Vagina (tissue), 2 donors: ENCODE data around the gene TMEM114.

Experiments
- CTCF ChIP-seq, 3 experiments: fragments of 450-650 bp in 2 of 3; fragments of 200-600 bp in 1 of 3; sonication (generic) in 1 of 3; IDR thresholded peaks; one replicate each; pipeline ENCODE4 v1.5.1; 2017 to 2019; ENCODE audit warnings: antibody characterized with exemption in 3 of 3, mild to moderate bottlenecking in 2 of 3, moderate library complexity in 2 of 3
- POLR2A ChIP-seq, 2 donors: fragments of 450-650 bp; IDR thresholded peaks; one replicate each; pipeline ENCODE4 v1.6.1; 2017; ENCODE audit warnings: antibody characterized with exemption in 2 of 2, mild to moderate bottlenecking in 2 of 2, moderate library complexity in 2 of 2

- TF ChIP-seq CTCF (IDR thresholded peaks at IDR 0.05) (no peak), POLR2A (IDR thresholded peaks at IDR 0.05) (no peak)
Measured at GRCh38 chr16:8561496-8561895, 28.8 kb downstream of the TMEM114 start.
